HepG2 (cell line): ENCODE data around the gene ARHGEF39.

Experiments used
- FOXA3 ChIP-seq: IDR thresholded peaks from 2 replicates; pipeline ENCODE4 v1.6.1; 2016; ENCODE audit warnings: missing genetic modification reagents, missing compliant biosample characterization
- SIN3B ChIP-seq: fragments of 150-350 bp; IDR thresholded peaks from 2 replicates; pipeline ENCODE4 v1.6.1; 2014; ENCODE audit warnings: low read length
- TF ChIP-seq, protein P1 (sequence below): sonication (generic); formaldehyde crosslinking; IDR thresholded peaks from 2 replicates; pipeline ENCODE4 v1.4.0; 2020; ENCODE audit warnings: missing genetic modification reagents

DNA sequence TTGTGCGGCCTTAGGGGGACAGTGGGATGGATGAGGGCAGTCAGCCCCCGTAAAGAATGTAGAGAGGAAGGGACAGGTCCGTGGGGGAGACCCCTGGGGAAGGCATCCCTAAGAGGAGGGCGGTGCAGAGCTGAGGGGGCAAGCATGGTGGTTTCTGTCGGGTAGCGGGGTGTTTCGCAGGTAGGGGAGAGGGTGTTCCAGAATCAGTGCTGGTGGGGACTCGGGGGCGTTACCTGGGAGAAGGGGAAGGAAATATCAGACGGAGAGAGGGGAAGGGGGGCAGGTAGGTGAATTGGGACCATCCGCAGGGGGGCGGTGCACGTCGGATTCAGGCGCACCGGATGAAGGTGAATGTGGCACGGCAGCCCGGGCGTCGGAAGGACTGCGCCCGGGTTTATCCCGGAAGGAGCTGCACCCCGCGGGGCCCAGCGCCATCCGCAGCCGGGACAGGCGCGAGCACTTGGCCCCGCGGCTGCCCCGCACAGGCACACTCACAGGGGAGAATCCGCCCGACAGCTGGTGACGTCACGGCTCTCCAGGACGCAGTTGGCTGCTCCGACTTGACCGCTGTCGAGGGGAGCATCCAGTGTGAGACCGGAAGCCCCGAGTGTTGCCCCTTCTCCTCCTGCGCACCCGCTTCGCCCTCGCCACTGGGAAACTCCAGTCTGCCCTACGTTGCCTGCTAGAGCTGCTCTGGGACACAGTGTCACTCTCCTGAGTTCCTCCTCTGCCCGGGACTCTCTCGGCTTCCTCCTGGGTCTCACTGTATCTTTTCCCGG lies 48.1 kb downstream of the ARHGEF39 start:
- no peak for TF ChIP-seq SIN3B
- TF ChIP-seq, protein P1, sequence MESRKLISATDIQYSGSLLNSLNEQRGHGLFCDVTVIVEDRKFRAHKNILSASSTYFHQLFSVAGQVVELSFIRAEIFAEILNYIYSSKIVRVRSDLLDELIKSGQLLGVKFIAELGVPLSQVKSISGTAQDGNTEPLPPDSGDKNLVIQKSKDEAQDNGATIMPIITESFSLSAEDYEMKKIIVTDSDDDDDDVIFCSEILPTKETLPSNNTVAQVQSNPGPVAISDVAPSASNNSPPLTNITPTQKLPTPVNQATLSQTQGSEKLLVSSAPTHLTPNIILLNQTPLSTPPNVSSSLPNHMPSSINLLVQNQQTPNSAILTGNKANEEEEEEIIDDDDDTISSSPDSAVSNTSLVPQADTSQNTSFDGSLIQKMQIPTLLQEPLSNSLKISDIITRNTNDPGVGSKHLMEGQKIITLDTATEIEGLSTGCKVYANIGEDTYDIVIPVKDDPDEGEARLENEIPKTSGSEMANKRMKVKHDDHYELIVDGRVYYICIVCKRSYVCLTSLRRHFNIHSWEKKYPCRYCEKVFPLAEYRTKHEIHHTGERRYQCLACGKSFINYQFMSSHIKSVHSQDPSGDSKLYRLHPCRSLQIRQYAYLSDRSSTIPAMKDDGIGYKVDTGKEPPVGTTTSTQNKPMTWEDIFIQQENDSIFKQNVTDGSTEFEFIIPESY, result no peak; the same call in 1 of the 2 replicates
- no peak for TF ChIP-seq FOXA3
